ENCODE measurements around the gene FBXO36. TPM values are rescaled to one million over a fixed set of nuclear protein-coding genes. Genes with fewer than 3 reads are reported as not detected.

The FBXO36 gene
- total RNA-seq, 1 experiment from 2014 or later: 3.1 TPM

DNA sequence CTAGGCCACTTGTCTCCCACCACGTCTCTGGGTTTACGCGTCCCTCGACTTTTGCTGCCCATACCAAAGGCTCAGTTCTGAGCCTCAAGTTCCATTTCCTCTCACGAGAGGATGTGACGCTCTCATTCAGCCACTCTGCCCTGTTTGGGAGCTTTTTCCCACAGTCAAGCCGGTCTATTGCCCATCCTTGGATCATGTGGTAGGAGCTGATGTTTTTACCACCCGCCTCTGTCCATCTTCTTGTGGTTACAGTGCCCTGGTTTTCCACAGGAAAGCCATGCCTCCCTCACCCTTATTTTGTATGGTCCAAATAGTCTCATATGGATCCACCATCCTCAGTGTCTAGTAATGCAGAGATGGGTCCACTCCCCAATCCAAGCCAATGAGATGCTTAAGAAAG is 20.4 kb downstream of the FBXO36 start:
- H3K9me3 ChIP-seq (ENCODE audit: low read depth, low read length, poor library complexity, severe bottlenecking): no peaks in the 10 kb centered on the region
- POLR2A ChIA-PET (ENCODE audit: low non-redundant PET): no interaction called here
- H3K27ac ChIP-seq (ENCODE audit: low read depth, low read length, poor library complexity, severe bottlenecking): no peak overlapping the region
- no peaks in the 10 kb centered on the region for H3K27me3 ChIP-seq (replicated peaks; ENCODE audit: insufficient read depth, low read depth, low read length, poor library complexity)
- no peak for DNase-seq (ENCODE audit: low spot score)
- no peaks in the 10 kb centered on the region for H3K36me3 ChIP-seq (ENCODE audit: insufficient read depth, low read length, poor library complexity, severe bottlenecking)
- H3K4me3 ChIP-seq (ENCODE audit: low read depth, low read length, poor library complexity, severe bottlenecking): no peak overlapping the region
- intact Hi-C loops (cut with micrococcal nuclease; ENCODE audit: unreplicated experiment): no loop called here
- CTCF ChIA-PET: no interaction called here
- H3K4me1 ChIP-seq (ENCODE audit: insufficient read depth, low read length, poor library complexity, severe bottlenecking): no peaks in the 10 kb centered on the region
- no TSS peak for BruUV-seq (replicated peaks)
- TF ChIP-seq EZH2 (IDR thresholded peaks at IDR 0.05; ENCODE audit: borderline replicate concordance, low read depth, low read length, poor library complexity, severe bottlenecking): no peak
- TF ChIP-seq CTCF (conservative IDR thresholded peaks at IDR 0.05; ENCODE audit: low read depth, low read length): no peak

DNA sequence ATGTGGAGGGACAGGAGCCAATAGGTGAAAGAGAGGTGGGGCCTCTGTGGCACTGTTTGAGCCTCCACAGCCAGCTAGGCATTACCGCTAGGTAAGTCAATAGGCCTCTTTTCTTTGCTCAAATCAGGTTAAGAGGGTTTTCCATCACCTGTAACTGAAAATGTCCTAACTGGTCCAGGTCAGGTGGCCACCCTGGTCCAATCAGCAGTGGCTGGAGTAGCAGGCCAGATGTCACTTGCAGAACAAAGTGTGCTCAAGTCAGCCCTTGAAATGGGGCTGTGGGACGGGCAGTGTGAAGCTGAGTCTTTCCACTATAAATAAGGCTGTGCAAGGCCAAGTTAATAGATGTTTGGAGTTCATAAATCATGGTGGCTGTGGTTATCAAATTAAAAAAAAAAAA is 20.9 kb downstream of the FBXO36 start:
- Histone ChIP-seq H3K27ac (ENCODE audit: low read depth, low read length, poor library complexity, severe bottlenecking) (no peak overlapping the region), H3K36me3 (ENCODE audit: insufficient read depth, low read length, poor library complexity, severe bottlenecking) (no peaks in the 10 kb centered on the region), H3K4me3 (ENCODE audit: low read depth, low read length, poor library complexity, severe bottlenecking) (no peak overlapping the region), H3K4me1 (ENCODE audit: insufficient read depth, low read length, poor library complexity, severe bottlenecking) (no peaks in the 10 kb centered on the region), H3K27me3 (replicated peaks; ENCODE audit: insufficient read depth, low read depth, low read length, poor library complexity) (no peaks in the 10 kb centered on the region), H3K9me3 (ENCODE audit: low read depth, low read length, poor library complexity, severe bottlenecking) (no peaks in the 10 kb centered on the region)
- TF ChIP-seq EZH2 (IDR thresholded peaks at IDR 0.05; ENCODE audit: borderline replicate concordance, low read depth, low read length, poor library complexity, severe bottlenecking) (no peak), CTCF (conservative IDR thresholded peaks at IDR 0.05; ENCODE audit: low read depth, low read length) (no peak)
- ChIA-PET POLR2A (ENCODE audit: low non-redundant PET) (no interaction called here), CTCF (no interaction called here)
- DNase-seq (ENCODE audit: low spot score): no peak
- intact Hi-C loops (cut with micrococcal nuclease; ENCODE audit: unreplicated experiment): no loop called here
- BruUV-seq (replicated peaks): no TSS peak

DNA sequence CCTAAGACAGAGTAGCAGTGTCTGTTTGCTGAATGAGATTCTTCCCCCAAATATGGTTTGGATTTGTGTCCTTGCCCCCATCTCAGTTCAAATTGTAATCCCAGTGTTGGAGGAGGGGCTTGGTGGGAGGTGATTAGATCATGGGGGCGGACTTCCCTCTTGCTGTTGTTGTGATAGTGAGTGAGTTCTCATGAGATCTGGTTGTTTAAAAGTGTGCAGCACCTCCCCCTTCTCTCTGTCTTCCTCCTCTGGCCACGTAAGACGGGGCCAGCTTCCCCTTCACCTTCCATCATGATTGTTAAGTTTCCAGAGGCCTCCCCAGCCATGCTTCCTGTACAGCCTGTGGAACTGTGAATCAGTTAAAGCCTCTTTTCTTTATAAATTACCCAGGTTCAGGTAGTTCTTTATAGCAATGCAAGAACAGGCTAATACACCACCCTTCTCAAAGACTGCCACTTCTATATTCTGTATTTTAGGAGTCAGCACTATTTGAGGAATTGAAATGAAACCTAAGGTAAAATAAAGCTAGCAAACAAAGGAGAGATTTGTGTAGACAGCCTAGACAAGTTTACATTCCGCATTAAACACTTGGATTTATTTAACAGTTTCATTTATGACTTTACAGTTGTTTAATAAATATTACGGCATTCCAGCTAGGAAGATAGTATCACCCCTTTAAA is 21.6 kb downstream of the FBXO36 start:
- intact Hi-C loops (cut with micrococcal nuclease; ENCODE audit: unreplicated experiment): no loop called here
- TF ChIP-seq CTCF (conservative IDR thresholded peaks at IDR 0.05; ENCODE audit: low read depth, low read length): no peak
- no peak for TF ChIP-seq EZH2 (IDR thresholded peaks at IDR 0.05; ENCODE audit: borderline replicate concordance, low read depth, low read length, poor library complexity, severe bottlenecking)
- H3K27me3 ChIP-seq (replicated peaks; ENCODE audit: insufficient read depth, low read depth, low read length, poor library complexity): no peaks in the 10 kb centered on the region
- H3K27ac ChIP-seq (ENCODE audit: low read depth, low read length, poor library complexity, severe bottlenecking): no peak overlapping the region
- ChIA-PET POLR2A (ENCODE audit: low non-redundant PET) (no interaction called here), CTCF (no interaction called here)
- no peak overlapping the region for H3K4me3 ChIP-seq (ENCODE audit: low read depth, low read length, poor library complexity, severe bottlenecking)
- BruUV-seq (replicated peaks): no TSS peak
- no peaks in the 10 kb centered on the region for H3K4me1 ChIP-seq (ENCODE audit: insufficient read depth, low read length, poor library complexity, severe bottlenecking)
- no peak for DNase-seq (ENCODE audit: low spot score)
- H3K9me3 ChIP-seq (ENCODE audit: low read depth, low read length, poor library complexity, severe bottlenecking): no peaks in the 10 kb centered on the region
- no peaks in the 10 kb centered on the region for H3K36me3 ChIP-seq (ENCODE audit: insufficient read depth, low read length, poor library complexity, severe bottlenecking)

Measured in A673 (cell line).